IPS DF 6.9 (cell line): ENCODE data around the gene FADS2.

ENCODE experiments used
- DNase-seq: peaks from one replicate; pipeline ENCODE4 v3.0.0-alpha.2; 2013; ENCODE audit warnings: low read depth, low spot score
- H3K27ac ChIP-seq: one replicate; pipeline ENCODE4 v1.5.1; 2013; ENCODE audit warnings: low read length, control low read depth
- H3K27me3 ChIP-seq: 2 replicates; pipeline ENCODE4 v1.6.1; 2013; ENCODE audit warnings: mild to moderate bottlenecking, low read length; ENCODE audit not compliant: control insufficient read depth, insufficient read depth
- H3K36me3 ChIP-seq: 2 replicates; pipeline ENCODE4 v1.6.1; 2013; ENCODE audit warnings: low read length; ENCODE audit not compliant: control insufficient read depth, insufficient read depth
- H3K4me1 ChIP-seq: 2 replicates; pipeline ENCODE4 v1.6.1; 2013; ENCODE audit warnings: low read length; ENCODE audit not compliant: control insufficient read depth, insufficient read depth
- H3K4me3 ChIP-seq: 2 replicates; pipeline ENCODE4 v1.5.1; 2013; ENCODE audit warnings: mild to moderate bottlenecking, low read length
- H3K9me3 ChIP-seq: 2 replicates; pipeline ENCODE4 v1.6.1; 2013; ENCODE audit warnings: low read length, inconsistent platforms; ENCODE audit not compliant: control insufficient read depth, insufficient read depth
- WGBS: extraction: QIAGEN DNeasy Blood & Tissue Kit; methylation state at CpG from one replicate; pipeline ENCODE4 v1.1.7; 2013; ENCODE audit warnings: mixed read lengths, missing lambda C conversion rate; ENCODE audit not compliant: insufficient read length, insufficient coverage; 5-methylcytosine and 5-hydroxymethylcytosine counted together

The FADS2 gene

GRCh38 chr11:61828629-61829407 lies 718 bp downstream of the FADS2 start:
- H3K36me3 ChIP-seq, result 0 out of 2 replicates have a peak, but pooled peaks cover 5% of the 10 kb centered on the region
- H3K27ac ChIP-seq, result no peak overlapping the region
- no peaks in the 10 kb centered on the region for H3K27me3 ChIP-seq
- H3K9me3 ChIP-seq, result no peaks in the 10 kb centered on the region
- H3K4me3 ChIP-seq, result peak overlapping the region; percentile 68
- WGBS, result no CpG with 5 or more reads among the region's 55 CpGs
- peaks cover 8% of the 10 kb centered on the region for H3K4me1 ChIP-seq
- no peak for DNase-seq

- no peak overlapping the region for H3K27ac ChIP-seq
- no CpG with 5 or more reads among the region's 4 CpGs for WGBS
- H3K36me3 ChIP-seq, result 0 out of 2 replicates have a peak, but pooled peaks cover 5% of the 10 kb centered on the region
- DNase-seq, result no peak
- peaks cover 13% of the 10 kb centered on the region for H3K4me1 ChIP-seq
- H3K4me3 ChIP-seq, result peak overlapping the region; percentile 68
- H3K27me3 ChIP-seq, result no peaks in the 10 kb centered on the region
- H3K9me3 ChIP-seq, result no peaks in the 10 kb centered on the region
Measured at GRCh38 chr11:61829806-61830205, 1.7 kb downstream of the FADS2 start.

- WGBS, result no CpG with 5 or more reads among the region's 8 CpGs
- DNase-seq, result no peak
- Histone ChIP-seq H3K4me1 (peaks cover 13% of the 10 kb centered on the region), H3K27ac (no peak overlapping the region), H3K36me3 (0 out of 2 replicates have a peak, but pooled peaks cover 5% of the 10 kb centered on the region), H3K4me3 (no peak overlapping the region; the same call in 1 of the 2 replicates), H3K27me3 (no peaks in the 10 kb centered on the region), H3K9me3 (no peaks in the 10 kb centered on the region)
Measured at GRCh38 chr11:61830237-61831105, 2.4 kb downstream of the FADS2 start.

DNA sequence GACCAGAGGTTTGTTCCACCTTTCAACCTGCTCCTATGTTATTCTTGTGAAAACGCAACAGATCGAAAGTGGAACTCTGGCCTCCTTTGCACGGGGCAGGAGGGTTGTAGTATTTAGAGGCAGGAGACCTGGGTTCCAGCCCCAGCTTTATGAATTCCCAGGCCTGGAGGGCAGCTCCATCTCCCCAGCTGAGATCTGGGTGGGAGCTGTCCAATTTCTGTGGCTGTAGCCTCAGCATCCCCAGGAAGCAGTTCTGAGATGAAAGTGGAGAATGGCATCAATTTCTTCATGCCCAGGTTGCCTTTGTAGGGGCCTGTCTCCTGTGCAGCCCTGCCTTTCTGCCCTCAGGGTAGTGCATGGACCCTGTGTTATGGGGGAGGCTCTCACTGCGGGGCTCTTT lies 4.1 kb downstream of the FADS2 start:
- WGBS, result no CpG with 5 or more reads among the region's 4 CpGs
- Histone ChIP-seq H3K4me3 (no peak overlapping the region), H3K36me3 (0 out of 2 replicates have a peak, but pooled peaks cover 5% of the 10 kb centered on the region), H3K27ac (no peak overlapping the region), H3K4me1 (peaks cover 13% of the 10 kb centered on the region), H3K9me3 (no peaks in the 10 kb centered on the region), H3K27me3 (no peaks in the 10 kb centered on the region)
- DNase-seq, result no peak

DNA sequence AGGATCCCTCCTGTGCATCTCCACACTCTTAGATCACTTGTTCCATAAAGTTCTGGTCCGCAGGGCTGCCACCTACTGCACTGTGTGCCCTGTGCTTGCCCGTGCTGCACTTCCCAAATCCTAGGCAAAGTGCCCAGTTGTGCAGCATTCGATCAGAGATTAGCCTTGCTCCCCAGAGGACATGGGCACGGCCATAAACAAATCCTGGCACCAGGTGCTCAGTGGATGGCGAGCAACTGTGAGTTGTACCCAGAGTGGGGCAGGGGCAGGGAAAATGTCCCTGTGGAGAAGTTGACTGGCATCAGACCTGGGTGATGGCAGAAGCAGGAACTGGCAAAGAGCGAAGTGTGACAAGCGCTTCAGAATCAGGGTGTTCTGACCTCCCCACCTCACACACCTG lies 4.7 kb downstream of the FADS2 start:
- H3K36me3 ChIP-seq, result 0 out of 2 replicates have a peak, but pooled peaks cover 5% of the 10 kb centered on the region
- no peak for DNase-seq
- no peak overlapping the region for H3K4me3 ChIP-seq
- no peaks in the 10 kb centered on the region for H3K9me3 ChIP-seq
- H3K4me1 ChIP-seq, result peaks cover 13% of the 10 kb centered on the region
- H3K27ac ChIP-seq, result no peak overlapping the region
- H3K27me3 ChIP-seq, result no peaks in the 10 kb centered on the region
- WGBS, result no CpG with 5 or more reads among the region's 7 CpGs

DNA sequence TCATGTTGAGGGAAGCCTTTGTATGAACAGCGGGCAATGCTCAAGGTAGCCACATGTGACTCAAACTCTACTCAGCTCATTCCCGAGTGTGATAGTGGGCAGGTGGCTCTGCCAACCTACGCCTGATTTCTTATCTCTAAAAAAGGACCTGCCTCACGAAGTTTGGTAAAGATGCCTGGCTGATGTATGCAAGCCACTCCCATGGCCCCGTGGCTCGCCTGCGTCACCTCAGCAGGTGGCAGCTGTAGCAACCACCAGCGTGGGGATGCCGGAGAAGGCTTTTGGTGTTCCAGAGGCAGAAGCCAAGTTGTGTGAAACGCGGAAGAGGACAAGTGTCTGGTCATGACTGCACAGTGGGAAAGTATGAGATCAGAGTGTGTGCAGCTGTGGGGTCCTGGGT lies 5.4 kb downstream of the FADS2 start:
- peaks cover 13% of the 10 kb centered on the region for H3K4me1 ChIP-seq
- DNase-seq, result no peak
- H3K27me3 ChIP-seq, result no peaks in the 10 kb centered on the region
- WGBS, result no CpG with 5 or more reads among the region's 11 CpGs
- H3K36me3 ChIP-seq, result peaks cover 9% of the 10 kb centered on the region
- H3K27ac ChIP-seq, result no peak overlapping the region
- H3K4me3 ChIP-seq, result no peak overlapping the region
- no peaks in the 10 kb centered on the region for H3K9me3 ChIP-seq

DNA sequence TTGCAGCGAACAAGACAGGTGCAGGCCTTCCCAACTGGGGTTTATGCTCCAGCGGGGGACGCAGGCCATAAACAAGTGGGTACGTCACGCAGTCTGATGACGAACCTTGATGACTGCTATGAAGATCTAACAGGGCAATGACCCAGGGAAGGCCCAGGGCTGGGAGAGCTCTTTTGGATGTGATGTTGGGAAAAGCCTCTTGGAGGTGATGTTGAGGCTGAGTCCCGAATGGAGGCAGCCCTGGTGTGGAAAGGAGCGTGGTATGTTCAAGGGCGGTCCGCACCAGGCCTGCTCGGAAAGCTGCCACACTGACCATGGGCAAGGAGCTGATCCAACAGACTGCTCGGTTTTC lies 5.8 kb downstream of the FADS2 start:
- peak overlapping the region; percentile 44 for H3K27ac ChIP-seq
- H3K4me3 ChIP-seq, result no peak overlapping the region
- no peaks in the 10 kb centered on the region for H3K27me3 ChIP-seq
- H3K9me3 ChIP-seq, result no peaks in the 10 kb centered on the region
- no CpG with 5 or more reads among the region's 12 CpGs for WGBS
- peaks cover 14% of the 10 kb centered on the region for H3K36me3 ChIP-seq
- H3K4me1 ChIP-seq, result peaks cover 13% of the 10 kb centered on the region
- DNase-seq, result no peak

DNA sequence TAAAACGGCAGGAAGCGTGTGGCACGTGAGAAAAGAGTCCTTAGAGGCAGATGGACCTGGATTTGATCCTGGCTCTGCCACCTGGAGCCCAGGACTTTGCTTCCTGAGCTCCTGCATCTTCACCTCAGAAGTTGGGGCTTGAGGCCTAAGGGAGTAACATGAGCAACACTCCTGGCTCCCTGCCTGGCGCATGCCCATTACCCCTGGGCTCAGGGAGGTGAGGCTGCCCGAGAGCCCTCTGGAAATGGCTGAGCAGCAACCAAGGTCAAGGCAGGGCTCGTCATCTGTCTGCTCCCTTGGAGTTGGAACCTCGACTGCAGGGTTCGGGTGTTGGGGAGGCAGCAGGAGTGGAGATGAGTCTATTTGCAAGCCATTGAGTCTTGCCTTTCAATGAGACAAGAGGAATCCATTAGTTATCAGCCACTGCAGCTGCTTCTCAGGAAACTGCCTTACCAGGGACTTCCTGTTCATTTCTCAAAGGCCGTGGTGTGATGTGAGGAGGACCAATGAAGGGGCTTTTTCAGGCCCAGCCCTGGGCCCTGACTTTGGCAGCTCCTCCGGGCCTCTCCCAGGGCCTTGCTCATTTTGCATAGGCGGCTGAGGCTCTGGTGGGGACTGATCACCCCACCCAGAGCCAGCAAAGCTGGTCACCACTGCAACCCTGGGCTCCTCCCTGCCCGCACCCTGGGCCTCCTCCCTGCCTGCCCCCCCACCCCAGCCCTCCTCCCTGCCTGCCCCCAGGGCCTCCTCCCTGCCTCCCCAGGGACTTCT lies 6.4 kb downstream of the FADS2 start:
- no peak overlapping the region for H3K4me3 ChIP-seq
- peaks cover 13% of the 10 kb centered on the region for H3K4me1 ChIP-seq
- no CpG with 5 or more reads among the region's 12 CpGs for WGBS
- peak overlapping the region; percentile 44 for H3K27ac ChIP-seq
- H3K27me3 ChIP-seq, result no peaks in the 10 kb centered on the region
- no peak for DNase-seq
- no peaks in the 10 kb centered on the region for H3K9me3 ChIP-seq
- peaks cover 16% of the 10 kb centered on the region for H3K36me3 ChIP-seq

GRCh38 chr11:61836193-61836592 lies 8.1 kb downstream of the FADS2 start:
- H3K27ac ChIP-seq, result no peak overlapping the region
- H3K4me3 ChIP-seq, result no peak overlapping the region
- peaks cover 13% of the 10 kb centered on the region for H3K4me1 ChIP-seq
- DNase-seq, result no peak
- H3K36me3 ChIP-seq, result peaks cover 33% of the 10 kb centered on the region
- H3K9me3 ChIP-seq, result no peaks in the 10 kb centered on the region
- WGBS, result no CpG with 5 or more reads among the region's 8 CpGs
- no peaks in the 10 kb centered on the region for H3K27me3 ChIP-seq

DNA sequence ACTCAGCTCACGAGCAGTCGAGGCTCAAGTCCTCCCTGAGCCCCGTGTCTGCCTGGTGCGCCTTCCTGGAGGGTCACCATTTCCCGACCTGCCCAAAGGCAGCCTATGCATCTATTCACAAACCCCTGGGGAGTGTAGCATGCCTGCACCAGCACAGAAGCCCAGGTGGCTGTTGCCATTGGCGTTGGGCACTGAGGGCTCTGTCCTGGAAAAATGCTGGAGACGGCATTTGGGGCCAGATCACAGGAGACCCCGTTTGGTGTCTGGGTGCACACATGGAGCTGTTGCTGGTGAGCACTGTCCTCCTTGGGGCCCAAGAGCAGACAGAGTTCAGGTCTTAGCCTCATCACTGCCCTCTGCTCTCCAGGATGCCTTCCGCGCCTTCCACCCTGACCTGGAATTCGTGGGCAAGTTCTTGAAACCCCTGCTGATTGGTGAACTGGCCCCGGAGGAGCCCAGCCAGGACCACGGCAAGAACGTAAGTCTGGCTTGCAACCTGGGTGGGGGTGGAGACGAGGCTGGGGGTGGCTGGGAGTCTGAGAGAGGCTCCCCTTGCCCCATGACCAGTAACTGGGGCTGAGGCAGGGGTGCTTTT lies 9.4 kb downstream of the FADS2 start:
- no peaks in the 10 kb centered on the region for H3K27me3 ChIP-seq
- no peak overlapping the region for H3K27ac ChIP-seq
- DNase-seq, result no peak
- H3K4me3 ChIP-seq, result no peak overlapping the region
- no peaks in the 10 kb centered on the region for H3K9me3 ChIP-seq
- H3K36me3 ChIP-seq, result peaks cover 41% of the 10 kb centered on the region
- WGBS, result no CpG with 5 or more reads among the region's 15 CpGs
- H3K4me1 ChIP-seq, result peaks cover 13% of the 10 kb centered on the region
